ENCODE results near the gene TP53BP1.

TP53BP1 gene

DNA sequence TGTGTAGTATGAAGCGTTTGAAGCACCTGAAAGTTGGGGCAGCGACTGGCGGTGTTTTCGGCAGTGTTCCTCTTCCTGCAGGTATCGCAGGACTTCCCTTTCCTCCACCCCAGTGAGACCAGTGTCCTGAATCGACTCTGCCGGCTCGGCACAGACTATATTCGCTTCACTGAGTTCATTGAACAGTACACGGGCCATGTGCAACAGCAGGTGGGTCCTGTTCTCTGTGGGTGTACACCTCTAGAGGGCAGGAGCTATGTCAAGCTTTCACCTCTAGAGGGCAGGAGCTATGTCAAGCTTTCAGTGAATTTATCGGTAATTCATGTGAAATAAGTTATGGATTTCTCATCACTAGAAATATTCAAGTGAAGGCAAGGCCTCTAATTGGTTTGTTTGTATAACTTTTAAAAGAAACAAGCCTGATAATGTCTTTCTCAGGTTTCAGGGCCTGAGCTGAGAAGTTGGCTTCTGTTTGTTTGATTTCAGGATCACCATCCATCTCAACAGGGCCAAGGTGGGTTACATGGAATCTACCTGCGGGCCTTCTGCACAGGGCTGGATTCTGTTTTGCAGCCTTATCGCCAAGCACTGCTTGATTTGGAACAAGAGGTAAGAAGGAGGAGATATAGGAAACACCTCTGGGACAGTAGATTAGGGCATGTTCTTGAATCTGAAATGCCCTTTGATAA is 116.8 kb downstream of the TP53BP1 start:
- TF ChIP-seq, protein P1, sequence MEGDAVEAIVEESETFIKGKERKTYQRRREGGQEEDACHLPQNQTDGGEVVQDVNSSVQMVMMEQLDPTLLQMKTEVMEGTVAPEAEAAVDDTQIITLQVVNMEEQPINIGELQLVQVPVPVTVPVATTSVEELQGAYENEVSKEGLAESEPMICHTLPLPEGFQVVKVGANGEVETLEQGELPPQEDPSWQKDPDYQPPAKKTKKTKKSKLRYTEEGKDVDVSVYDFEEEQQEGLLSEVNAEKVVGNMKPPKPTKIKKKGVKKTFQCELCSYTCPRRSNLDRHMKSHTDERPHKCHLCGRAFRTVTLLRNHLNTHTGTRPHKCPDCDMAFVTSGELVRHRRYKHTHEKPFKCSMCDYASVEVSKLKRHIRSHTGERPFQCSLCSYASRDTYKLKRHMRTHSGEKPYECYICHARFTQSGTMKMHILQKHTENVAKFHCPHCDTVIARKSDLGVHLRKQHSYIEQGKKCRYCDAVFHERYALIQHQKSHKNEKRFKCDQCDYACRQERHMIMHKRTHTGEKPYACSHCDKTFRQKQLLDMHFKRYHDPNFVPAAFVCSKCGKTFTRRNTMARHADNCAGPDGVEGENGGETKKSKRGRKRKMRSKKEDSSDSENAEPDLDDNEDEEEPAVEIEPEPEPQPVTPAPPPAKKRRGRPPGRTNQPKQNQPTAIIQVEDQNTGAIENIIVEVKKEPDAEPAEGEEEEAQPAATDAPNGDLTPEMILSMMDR (conservative IDR thresholded peaks at IDR 0.05; ENCODE audit: low read depth, low read length), result peak; percentile 80
- Histone ChIP-seq H3K27ac (no peak overlapping the region), H3K4me3 (IDR thresholded peaks at IDR 0.05; ENCODE audit: insufficient read depth, low read depth, low read length) (no peak overlapping the region), H3K79me2 (ENCODE audit: insufficient read depth, low read depth) (peaks cover 17% of the 10 kb centered on the region; the same call in 1 of the 2 replicates), H2AFZ (ENCODE audit: low read depth) (no peak overlapping the region), H3K4me1 (ENCODE audit: low read depth, poor library complexity, severe bottlenecking) (peaks cover 11% of the 10 kb centered on the region), H4K20me1 (ENCODE audit: insufficient read depth) (no peaks in the 10 kb centered on the region), H3K9ac (no peak overlapping the region), H3K27me3 (ENCODE audit: insufficient read depth, low read depth) (no peaks in the 10 kb centered on the region), H3K4me2 (no peak overlapping the region), H3K36me3 (ENCODE audit: insufficient read depth) (peaks cover 16% of the 10 kb centered on the region; the same call in 1 of the 2 replicates)

DNA sequence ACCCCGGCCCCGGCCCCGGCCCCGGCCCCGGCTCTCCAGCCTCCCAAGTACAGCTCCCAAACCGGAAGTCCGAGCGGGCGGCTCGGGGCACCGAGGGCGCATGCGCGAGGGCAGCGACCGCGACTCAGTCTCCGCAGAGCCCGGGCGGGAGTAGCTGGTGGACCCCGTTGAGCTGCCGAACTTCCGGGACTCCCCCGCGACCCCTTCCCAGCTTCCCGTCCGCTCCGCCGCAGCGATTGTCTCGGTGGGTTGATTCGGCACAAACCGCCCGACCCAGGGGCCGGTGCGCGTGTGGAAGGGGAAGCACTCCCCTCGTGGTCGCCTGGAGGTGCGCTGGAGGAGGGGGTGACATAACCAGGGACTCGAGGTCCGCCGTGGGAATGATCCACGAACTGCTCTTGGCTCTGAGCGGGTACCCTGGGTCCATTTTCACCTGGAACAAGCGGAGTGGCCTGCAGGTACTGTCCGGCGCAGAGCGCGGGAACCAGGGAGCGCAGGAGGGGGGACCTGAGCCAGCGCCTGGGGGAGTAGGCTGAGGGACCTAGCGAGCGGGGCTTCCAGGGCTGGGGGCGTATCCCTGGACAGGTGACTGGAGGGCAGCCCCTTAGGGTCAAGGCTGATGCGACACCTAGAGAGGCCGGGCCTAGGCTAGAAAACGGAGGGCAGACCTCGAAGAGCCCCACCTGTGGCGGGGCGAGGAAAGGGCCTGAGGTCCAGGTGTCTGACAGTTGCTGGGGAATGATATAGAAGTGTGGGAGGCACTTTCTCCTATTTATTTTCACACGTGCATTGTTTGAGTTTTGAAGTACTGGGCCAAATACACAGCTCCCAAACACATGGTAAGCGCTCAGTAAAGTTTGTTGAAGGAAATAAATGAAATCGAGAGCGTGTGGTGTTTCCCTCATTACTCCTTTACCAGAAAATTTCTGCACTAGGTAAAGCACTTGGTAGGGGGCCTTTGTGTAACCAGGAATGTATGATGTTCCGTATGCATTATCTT is 121.7 kb downstream of the TP53BP1 start, which contains the start of the genes TUBGCP4 and ZSCAN29:
TSS of gene TUBGCP4 (plus strand) at position 127 of the 1,000 bp plus-strand sequence. CDS start at position 381, 254 bp downstream.
TSS of gene ZSCAN29 (minus strand) at position 69 of the 1,000 bp plus-strand sequence. CDS start 1,130 bp downstream, outside the sequence.
- H3K27ac ChIP-seq, result peak within 1 kb of the TSS; percentile 47
- H3K4me2 ChIP-seq, result peak within 1 kb of the TSS; percentile 72
- TF ChIP-seq, protein P1 (conservative IDR thresholded peaks at IDR 0.05; ENCODE audit: low read depth, low read length), result peak; percentile 42; the same call in 1 of the 2 replicates
- H4K20me1 ChIP-seq (ENCODE audit: insufficient read depth), result no peaks in the 10 kb centered on the region
- H3K4me1 ChIP-seq (ENCODE audit: low read depth, poor library complexity, severe bottlenecking), result peaks cover 14% of the 10 kb centered on the region
- peak within 1 kb of the TSS; percentile 89 for H3K9ac ChIP-seq
- peaks cover 17% of the 10 kb centered on the region; the same call in 1 of the 2 replicates for H3K79me2 ChIP-seq (ENCODE audit: insufficient read depth, low read depth)
- H2AFZ ChIP-seq (ENCODE audit: low read depth), result peak within 1 kb of the TSS; percentile 93
- H3K27me3 ChIP-seq (ENCODE audit: insufficient read depth, low read depth), result no peaks in the 10 kb centered on the region
- H3K36me3 ChIP-seq (ENCODE audit: insufficient read depth), result peaks cover 7% of the 10 kb centered on the region; the same call in 1 of the 2 replicates
- H3K4me3 ChIP-seq (IDR thresholded peaks at IDR 0.05; ENCODE audit: insufficient read depth, low read depth, low read length), result peak within 1 kb of the TSS; percentile 42

DNA sequence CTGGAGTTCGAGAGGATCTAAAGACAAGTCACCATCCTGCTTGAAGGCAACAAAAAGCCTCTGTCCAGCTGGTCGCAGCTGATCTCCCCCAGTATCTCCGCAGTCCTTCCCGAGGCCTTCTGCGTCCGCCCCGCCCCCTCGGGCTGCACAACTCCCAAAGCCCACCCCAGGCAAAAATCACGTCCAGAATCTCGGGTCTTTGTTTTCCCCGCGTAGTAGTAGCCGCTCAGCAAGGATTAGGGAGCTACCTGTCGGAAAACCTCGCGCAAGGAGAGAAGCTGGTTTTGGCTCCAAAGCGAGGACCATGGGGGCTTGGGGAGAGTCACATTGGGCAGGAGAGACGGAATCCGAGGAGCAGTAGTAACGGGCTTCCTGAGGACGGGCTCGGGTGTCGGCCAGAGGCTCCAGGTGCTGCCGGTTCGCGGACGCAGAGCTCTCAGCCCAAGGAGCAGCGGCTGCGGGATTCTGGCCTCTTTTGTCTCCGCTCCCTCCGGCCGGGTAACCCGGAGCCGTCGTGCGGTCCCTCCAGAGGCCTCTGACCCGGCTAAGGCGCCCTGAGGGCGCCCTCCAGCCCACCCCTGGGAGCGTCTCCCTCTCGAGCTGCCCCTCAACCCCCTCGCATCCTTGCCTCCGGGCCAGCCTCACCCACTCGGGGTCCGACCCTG is 122.5 kb downstream of the TP53BP1 start:
- peak overlapping the region; percentile 72 for H3K4me2 ChIP-seq
- H3K27me3 ChIP-seq (ENCODE audit: insufficient read depth, low read depth), result no peaks in the 10 kb centered on the region
- H4K20me1 ChIP-seq (ENCODE audit: insufficient read depth), result no peaks in the 10 kb centered on the region
- H3K36me3 ChIP-seq (ENCODE audit: insufficient read depth), result peaks cover 9% of the 10 kb centered on the region; the same call in 1 of the 2 replicates
- H3K9ac ChIP-seq, result peak overlapping the region; percentile 89
- H3K27ac ChIP-seq, result peak overlapping the region; percentile 47
- H3K79me2 ChIP-seq (ENCODE audit: insufficient read depth, low read depth), result peaks cover 17% of the 10 kb centered on the region; the same call in 1 of the 2 replicates
- peak overlapping the region; percentile 93 for H2AFZ ChIP-seq (ENCODE audit: low read depth)
- TF ChIP-seq, protein P1 (conservative IDR thresholded peaks at IDR 0.05; ENCODE audit: low read depth, low read length), result no peak
- peaks cover 14% of the 10 kb centered on the region for H3K4me1 ChIP-seq (ENCODE audit: low read depth, poor library complexity, severe bottlenecking)
- peak overlapping the region; percentile 42 for H3K4me3 ChIP-seq (IDR thresholded peaks at IDR 0.05; ENCODE audit: insufficient read depth, low read depth, low read length)
